A673 (cell line): ENCODE data around the gene SHISA7. TPM values are rescaled to one million over a fixed set of nuclear protein-coding genes. Genes with fewer than 3 reads are reported as not detected.

Experiments
- BruUV-seq: library from RNA; stranded (reverse); fragments of 400-500 nt; replicated peaks from 2 replicates; lab custom pipeline; 2021; lab: Mats Ljungman, UMichigan
- CTCF ChIA-PET: fragments of 300-600 bp; sonication (Branson Sonifier 250); formaldehyde crosslinking; loops from one replicate; lab custom pipeline; 2022; ENCODE audit warnings: antibody characterized with exemption; lab: Charles Lee
- POLR2A ChIA-PET: fragments of 300-600 bp; sonication (Branson Sonifier 250); formaldehyde crosslinking; loops from one replicate; lab custom pipeline; 2022; ENCODE audit warnings: antibody characterized with exemption; ENCODE audit not compliant: low non-redundant PET; lab: Charles Lee
- DNase-seq: peaks from one replicate; pipeline ENCODE4 v3.0.0-alpha.2; 2015; ENCODE audit warnings: low spot score
- H3K27ac ChIP-seq: fragments of 200-600 bp; sonication (generic); 2 replicates; pipeline ENCODE4 v1.5.1; 2016; ENCODE audit warnings: mixed run types, low read depth, mild to moderate bottlenecking, mixed read lengths, antibody characterized with exemption, low read length; ENCODE audit not compliant: poor library complexity, severe bottlenecking
- H3K27me3 ChIP-seq: fragments of 200-600 bp; sonication (generic); replicated peaks from 2 replicates; pipeline ENCODE4 v1.6.1; 2017; ENCODE audit warnings: mixed run types, low read depth, mild to moderate bottlenecking, mixed read lengths, antibody characterized with exemption, low read length; ENCODE audit not compliant: insufficient read depth, poor library complexity
- H3K36me3 ChIP-seq: fragments of 200-600 bp; sonication (generic); 2 replicates; pipeline ENCODE4 v1.6.1; 2016; ENCODE audit warnings: mixed run types, mild to moderate bottlenecking, mixed read lengths, antibody characterized with exemption, low read length; ENCODE audit not compliant: insufficient read depth, poor library complexity, severe bottlenecking
- H3K4me1 ChIP-seq: fragments of 200-600 bp; sonication (generic); 2 replicates; pipeline ENCODE4 v1.6.1; 2017; ENCODE audit warnings: mixed run types, mild to moderate bottlenecking, mixed read lengths, antibody characterized with exemption, low read length; ENCODE audit not compliant: insufficient read depth, poor library complexity, severe bottlenecking
- H3K4me3 ChIP-seq: fragments of 200-600 bp; sonication (generic); 2 replicates; pipeline ENCODE4 v1.5.1; 2016; ENCODE audit warnings: low read depth, mixed run types, mild to moderate bottlenecking, mixed read lengths, low read length; ENCODE audit not compliant: poor library complexity, severe bottlenecking
- H3K9me3 ChIP-seq: fragments of 200-600 bp; sonication (generic); 2 replicates; pipeline ENCODE4 v1.6.1; 2016; ENCODE audit warnings: mixed run types, low read depth, mild to moderate bottlenecking, mixed read lengths, antibody characterized with exemption, low read length; ENCODE audit not compliant: poor library complexity, severe bottlenecking
- EZH2 ChIP-seq: fragments of 200-600 bp; sonication (generic); IDR thresholded peaks from 2 replicates; pipeline ENCODE4 v1.6.1; 2017; ENCODE audit warnings: borderline replicate concordance, low read depth, mild to moderate bottlenecking, mixed read lengths, antibody characterized with exemption, low read length; ENCODE audit not compliant: poor library complexity, severe bottlenecking
- intact Hi-C: fragments of 100-400 bp; cut with micrococcal nuclease; formaldehyde crosslinking; loops from one replicate; pipeline ENCODE4 v1.10.0; 2022; ENCODE audit not compliant: unreplicated experiment
- total RNA-seq: library from RNA; stranded (reverse); gene quantifications from 2 replicates; pipeline ENCODE4 v1.2.3, GENCODE V29; 2021
- TF ChIP-seq, protein P1 (sequence below): fragments of 300-800, 200-600 bp; sonication (generic); conservative IDR thresholded peaks from 2 replicates; pipeline ENCODE4 v1.5.1; 2017; ENCODE audit warnings: low read depth, mild to moderate bottlenecking, antibody characterized with exemption, low read length, moderate library complexity, mixed read lengths

Gene SHISA7
- total RNA-seq, 1 experiment from 2014 or later: 0.21 TPM

DNA sequence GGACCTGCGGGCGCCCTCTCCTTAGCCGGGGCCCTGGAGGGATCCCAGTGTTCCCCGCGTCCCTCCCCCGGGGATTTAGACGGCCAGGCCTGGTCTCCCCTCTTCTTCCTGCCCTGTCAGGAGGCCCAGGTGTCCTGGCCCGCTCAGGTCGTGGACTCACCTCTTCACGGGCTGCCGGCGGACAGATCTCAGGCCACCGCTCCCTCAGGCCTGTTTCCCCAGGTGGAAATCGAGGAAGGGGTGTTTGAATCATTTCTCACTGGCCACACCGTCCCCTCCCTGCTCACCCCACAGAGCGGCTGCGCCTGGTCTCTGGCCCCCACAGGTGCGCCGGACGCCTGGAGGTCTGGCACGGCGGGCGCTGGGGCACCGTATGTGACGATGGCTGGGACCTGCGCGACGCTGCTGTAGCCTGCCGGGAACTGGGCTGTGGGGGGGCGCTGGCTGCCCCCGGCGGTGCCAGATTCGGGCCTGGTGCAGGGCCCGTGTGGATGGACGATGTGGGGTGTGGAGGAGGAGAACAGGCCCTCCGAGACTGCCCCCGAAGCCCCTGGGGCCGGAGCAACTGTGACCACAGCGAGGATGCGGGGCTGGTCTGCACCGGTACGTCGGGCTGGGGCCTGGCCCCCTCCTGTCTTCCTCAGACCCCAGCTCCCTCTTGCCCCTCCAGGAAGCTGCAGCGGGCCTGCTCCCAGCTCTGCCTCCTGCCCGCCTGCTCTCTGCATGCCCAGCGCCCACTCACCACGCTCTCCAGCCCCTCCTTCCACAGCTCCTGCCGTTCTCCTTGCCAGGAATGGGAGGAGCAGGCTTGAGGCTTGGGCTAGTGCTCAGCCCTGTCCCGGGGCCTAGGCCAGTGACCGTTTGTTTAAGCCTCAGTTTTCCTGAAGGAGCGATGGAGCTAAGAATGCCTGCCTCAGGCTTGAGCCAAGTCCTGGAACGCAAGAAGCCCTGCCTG lies 47.7 kb upstream of the SHISA7 start:
- peaks cover 28% of the 10 kb centered on the region for H3K4me1 ChIP-seq
- H3K27ac ChIP-seq: no peak overlapping the region
- ChIA-PET POLR2A (no interaction called here), CTCF (no interaction called here)
- H3K4me3 ChIP-seq: no peak overlapping the region
- H3K9me3 ChIP-seq: no peaks in the 10 kb centered on the region
- TF ChIP-seq, protein P1, sequence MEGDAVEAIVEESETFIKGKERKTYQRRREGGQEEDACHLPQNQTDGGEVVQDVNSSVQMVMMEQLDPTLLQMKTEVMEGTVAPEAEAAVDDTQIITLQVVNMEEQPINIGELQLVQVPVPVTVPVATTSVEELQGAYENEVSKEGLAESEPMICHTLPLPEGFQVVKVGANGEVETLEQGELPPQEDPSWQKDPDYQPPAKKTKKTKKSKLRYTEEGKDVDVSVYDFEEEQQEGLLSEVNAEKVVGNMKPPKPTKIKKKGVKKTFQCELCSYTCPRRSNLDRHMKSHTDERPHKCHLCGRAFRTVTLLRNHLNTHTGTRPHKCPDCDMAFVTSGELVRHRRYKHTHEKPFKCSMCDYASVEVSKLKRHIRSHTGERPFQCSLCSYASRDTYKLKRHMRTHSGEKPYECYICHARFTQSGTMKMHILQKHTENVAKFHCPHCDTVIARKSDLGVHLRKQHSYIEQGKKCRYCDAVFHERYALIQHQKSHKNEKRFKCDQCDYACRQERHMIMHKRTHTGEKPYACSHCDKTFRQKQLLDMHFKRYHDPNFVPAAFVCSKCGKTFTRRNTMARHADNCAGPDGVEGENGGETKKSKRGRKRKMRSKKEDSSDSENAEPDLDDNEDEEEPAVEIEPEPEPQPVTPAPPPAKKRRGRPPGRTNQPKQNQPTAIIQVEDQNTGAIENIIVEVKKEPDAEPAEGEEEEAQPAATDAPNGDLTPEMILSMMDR: no peak
- no peak for TF ChIP-seq EZH2
- no peaks in the 10 kb centered on the region for H3K36me3 ChIP-seq
- intact Hi-C loops: no loop called here
- H3K27me3 ChIP-seq: no peaks in the 10 kb centered on the region
- DNase-seq: no peak
- BruUV-seq: no TSS peak

GRCh38 chr19:55489711-55490477 lies 46.8 kb upstream of the SHISA7 start:
- CTCF ChIA-PET: no interaction called here
- Histone ChIP-seq H3K9me3 (no peaks in the 10 kb centered on the region), H3K4me3 (no peak overlapping the region), H3K27me3 (no peaks in the 10 kb centered on the region), H3K36me3 (no peaks in the 10 kb centered on the region), H3K27ac (no peak overlapping the region), H3K4me1 (peaks cover 32% of the 10 kb centered on the region)
- no peak for DNase-seq
- intact Hi-C loops: no loop called here
- BruUV-seq: no TSS peak
- no peak for TF ChIP-seq EZH2
- TF ChIP-seq, protein P1: no peak
- POLR2A ChIA-PET: no interaction called here

DNA sequence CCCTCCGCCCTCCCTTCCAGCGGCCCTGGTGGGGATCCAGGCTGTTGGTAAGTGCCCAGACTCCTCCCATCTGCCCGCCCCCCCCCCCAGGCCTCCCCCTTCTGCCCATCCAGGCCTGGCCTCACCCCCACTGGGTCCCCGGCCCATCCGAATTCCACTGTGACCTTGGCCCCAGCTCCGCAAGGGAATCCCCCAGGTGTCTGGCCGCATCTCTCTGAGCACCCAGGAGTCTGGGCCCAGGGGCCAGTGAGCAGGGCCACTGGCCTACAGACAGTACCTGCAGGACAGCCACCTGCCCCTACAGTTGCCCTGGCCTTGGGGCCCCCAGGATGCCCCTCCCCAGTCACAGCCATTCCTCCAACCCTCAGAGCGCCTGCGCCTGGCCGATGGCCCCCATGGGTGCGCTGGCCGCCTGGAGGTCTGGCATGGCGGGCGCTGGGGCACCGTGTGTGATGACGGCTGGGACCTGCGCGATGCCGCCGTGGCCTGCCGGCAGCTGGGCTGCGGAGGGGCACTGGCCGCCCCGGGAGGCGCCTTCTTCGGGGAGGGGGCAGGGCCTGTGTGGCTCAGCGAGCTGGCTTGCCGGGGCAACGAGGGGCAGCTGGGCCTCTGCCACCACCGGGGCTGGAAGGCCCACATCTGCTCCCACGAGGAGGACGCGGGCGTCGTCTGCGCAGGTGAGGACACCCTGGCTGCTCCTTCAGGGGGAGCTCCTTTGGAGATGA lies 46.0 kb upstream of the SHISA7 start:
- no peaks in the 10 kb centered on the region for H3K27me3 ChIP-seq
- H3K9me3 ChIP-seq: no peaks in the 10 kb centered on the region
- CTCF ChIA-PET: no interaction called here
- no peak for DNase-seq
- intact Hi-C loops: no loop called here
- no peak for TF ChIP-seq EZH2
- POLR2A ChIA-PET: no interaction called here
- H3K4me1 ChIP-seq: peaks cover 35% of the 10 kb centered on the region
- H3K36me3 ChIP-seq: no peaks in the 10 kb centered on the region
- no peak overlapping the region for H3K4me3 ChIP-seq
- no peak overlapping the region for H3K27ac ChIP-seq
- no TSS peak for BruUV-seq
